GM12875 (cell line): ENCODE results near the gene C11orf54.
"Not testable (repeated sequence)": the region's sequence is repeated elsewhere in the genome, so short reads cannot be mapped to it uniquely, and the experiment has no call there.

Experiments used
- H3K4me3 ChIP-seq: one replicate; pipeline ENCODE4 v1.5.1; 2011; ENCODE audit warnings: low read depth, low read length, control low read depth
- TF ChIP-seq, protein P1 (sequence below): IDR thresholded peaks from 2 replicates; pipeline ENCODE4 v1.5.1; 2011; ENCODE audit warnings: low read depth, mild to moderate bottlenecking, control low read depth, inconsistent platforms, low read length, moderate library complexity, borderline replicate concordance; ENCODE audit not compliant: insufficient read depth

The C11orf54 gene

DNA sequence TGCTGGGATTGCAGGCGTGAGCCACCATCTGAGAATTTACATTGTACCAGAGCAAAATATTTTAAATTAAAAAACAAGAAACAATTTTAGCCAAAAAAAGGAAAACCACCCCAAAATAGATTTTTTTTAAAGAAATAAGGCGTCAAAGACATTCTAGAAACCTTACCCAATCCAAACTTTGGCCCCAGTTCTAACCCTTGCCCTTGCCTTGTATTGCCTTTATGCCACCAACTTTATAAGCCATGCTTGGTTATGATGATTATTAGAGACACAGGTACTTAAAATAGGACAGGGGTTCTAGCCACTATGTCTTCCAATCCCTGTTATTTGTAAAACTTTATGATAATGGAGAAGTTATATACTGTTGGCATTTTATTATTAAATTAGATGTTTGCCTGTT lies 11.8 kb downstream of the C11orf54 start:
- TF ChIP-seq, protein P1, sequence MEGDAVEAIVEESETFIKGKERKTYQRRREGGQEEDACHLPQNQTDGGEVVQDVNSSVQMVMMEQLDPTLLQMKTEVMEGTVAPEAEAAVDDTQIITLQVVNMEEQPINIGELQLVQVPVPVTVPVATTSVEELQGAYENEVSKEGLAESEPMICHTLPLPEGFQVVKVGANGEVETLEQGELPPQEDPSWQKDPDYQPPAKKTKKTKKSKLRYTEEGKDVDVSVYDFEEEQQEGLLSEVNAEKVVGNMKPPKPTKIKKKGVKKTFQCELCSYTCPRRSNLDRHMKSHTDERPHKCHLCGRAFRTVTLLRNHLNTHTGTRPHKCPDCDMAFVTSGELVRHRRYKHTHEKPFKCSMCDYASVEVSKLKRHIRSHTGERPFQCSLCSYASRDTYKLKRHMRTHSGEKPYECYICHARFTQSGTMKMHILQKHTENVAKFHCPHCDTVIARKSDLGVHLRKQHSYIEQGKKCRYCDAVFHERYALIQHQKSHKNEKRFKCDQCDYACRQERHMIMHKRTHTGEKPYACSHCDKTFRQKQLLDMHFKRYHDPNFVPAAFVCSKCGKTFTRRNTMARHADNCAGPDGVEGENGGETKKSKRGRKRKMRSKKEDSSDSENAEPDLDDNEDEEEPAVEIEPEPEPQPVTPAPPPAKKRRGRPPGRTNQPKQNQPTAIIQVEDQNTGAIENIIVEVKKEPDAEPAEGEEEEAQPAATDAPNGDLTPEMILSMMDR = no peak
- H3K4me3 ChIP-seq = no peak overlapping the region

DNA sequence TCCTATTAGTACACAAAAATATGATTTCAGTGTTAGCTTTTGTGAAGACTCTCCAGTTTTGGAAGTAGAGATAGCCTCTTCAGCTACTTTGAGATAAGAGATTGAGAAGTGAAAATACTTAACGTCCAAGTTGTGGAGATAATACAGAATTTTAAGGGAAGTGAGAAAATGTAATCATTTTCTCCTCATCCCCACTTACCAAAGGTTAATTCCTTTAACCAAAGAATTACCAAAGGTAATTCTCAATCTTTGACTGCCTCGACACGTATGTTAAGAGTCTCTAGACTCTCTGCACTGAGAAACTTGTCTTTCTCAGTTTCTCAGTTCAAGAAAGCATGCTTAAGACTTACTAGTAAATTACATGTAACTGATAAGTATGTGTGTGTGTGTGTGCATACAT lies 15.3 kb downstream of the C11orf54 start:
- H3K4me3 ChIP-seq = no peak overlapping the region
- TF ChIP-seq, protein P1 = no peak

DNA sequence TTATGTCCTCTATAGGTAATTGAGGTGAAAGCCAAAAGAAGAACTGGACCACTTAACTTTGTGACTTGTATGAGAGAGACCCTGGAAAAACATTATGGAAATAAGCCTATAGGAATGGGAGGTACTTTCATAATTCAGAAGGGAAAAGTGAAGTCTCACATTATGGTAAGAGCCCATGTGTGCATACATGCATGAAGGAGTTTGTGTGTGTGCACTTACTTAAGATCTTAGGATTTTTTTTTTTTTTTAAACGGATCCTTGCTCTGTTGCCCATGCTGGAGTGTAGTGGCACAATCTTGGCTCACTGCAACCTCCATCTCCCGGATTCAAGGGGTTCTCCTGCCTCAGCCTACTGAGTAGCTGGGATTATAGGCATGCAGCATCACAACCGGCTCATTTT lies 15.8 kb downstream of the C11orf54 start:
- no peak overlapping the region for H3K4me3 ChIP-seq
- TF ChIP-seq, protein P1 = no peak

DNA sequence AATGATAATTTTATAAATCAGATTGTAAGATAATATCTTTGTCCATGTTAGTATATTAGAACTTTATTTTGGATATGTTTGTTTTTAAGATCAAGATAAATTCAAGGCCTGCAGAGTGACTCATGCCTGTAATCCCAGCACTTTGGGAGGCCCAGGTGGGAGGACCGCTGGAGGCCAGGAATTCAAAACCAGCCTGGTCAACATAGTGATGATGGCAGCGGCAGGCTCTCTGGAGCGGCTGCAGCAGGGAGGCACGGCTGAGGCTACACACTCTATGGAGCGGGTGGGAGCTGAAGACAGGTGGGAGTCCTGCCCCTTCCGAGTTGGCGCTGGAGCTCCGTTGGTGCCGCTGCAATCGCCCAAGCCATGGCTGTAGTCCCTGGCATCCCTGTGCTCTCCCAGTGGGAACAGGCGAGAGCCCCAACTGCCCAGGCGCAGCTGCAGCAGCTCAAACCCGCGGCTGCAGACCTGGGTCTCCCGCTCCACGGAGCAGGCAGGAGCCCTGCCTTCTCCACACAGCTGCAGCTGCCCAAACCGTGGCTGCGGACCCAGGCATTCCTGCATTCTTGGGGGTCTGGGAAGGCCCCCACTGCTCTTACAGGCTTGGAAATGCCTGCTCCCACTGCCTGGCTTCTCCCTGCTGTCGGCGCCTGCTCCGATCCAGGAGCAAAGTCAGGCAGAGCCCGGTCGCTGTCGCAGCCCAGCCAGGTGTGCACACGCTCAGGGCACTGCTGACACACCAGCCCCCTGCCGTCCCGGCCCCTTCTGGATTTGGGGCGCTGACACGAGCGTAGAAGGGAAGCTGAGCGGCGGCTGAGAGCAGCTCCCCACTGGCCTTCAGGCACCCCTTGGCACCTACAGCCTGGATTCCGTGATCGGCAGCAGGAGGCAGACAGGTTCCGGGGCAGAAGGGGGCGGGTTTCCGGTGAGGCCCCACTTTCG lies 16.7 kb downstream of the C11orf54 start:
- TF ChIP-seq, protein P1 = no peak
- H3K4me3 ChIP-seq = no peak overlapping the region

DNA sequence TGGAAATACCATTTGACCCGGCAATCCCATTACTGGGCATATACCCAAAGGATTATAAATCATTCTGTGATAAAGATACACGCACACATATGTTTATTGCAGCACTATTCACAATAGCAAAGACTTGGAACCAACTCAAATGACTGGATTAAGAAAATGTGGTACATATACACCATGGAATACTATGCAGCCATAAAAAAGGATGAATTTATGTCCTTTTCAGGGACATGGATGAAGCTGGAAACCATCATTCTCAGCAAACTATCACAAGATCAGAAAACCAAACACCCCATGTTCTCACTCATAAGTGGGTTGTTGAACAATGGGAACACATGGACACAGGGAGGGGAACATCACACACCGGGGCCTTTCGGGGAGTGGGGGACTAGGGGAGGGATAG lies 17.7 kb downstream of the C11orf54 start:
- not testable (repeated sequence) for H3K4me3 ChIP-seq

DNA sequence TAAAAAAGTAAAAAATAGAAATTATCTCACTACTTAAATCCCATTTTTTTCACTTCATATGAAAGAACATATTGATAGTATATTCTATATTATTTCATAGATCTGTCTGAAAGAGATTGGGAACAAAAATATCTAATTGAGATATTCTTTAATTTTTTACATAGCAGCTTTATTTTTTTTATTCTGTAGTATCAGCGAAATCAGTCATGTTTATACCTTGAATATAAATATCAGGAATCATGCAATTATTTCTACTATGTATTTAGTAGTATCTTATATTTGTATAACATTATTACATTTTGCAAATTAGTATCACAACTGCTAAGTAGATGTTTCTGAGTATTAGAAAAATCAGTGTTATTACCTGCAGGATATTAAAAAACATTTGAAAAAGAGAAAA lies 20.4 kb downstream of the C11orf54 start:
- no peak overlapping the region for H3K4me3 ChIP-seq
- TF ChIP-seq, protein P1 = no peak

DNA sequence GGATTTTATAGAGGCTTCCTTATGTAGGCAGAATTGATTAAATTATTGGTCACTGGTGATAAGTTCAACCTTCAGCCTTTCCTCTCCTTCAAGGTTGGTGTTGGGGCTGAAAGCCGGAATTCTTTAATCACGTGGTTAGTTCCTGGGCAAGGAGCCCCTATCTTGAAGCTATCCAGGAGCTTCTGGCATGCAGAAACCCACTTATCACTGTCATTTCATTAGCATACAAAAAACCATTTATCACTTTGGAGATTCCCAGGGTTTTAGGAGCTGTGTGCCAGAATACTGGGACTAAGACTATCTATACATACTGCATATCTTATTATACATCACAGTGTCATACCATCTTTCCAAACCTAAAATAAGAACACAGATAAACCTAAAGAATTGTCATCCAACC lies 24.1 kb downstream of the C11orf54 start:
- no peak overlapping the region for H3K4me3 ChIP-seq
- TF ChIP-seq, protein P1 = no peak

DNA sequence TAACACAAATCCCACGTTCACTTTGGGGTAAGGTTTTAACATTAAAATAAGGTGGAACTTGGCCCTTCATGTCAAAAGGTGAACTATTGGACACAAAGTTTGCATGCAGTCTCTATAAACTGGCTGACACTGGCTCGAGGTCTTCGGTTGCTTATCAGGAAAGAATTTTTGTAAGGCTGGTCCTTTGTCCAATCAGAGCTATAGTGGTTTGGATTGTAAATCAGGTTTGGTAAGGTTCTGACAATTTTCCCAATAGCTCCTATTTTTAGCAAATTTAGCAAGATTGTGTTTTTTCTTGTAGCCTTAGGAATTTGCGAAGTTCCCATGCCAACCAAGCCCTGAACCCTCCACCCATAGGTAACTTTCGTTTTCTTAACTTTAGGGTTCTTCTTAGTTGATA lies 25.0 kb downstream of the C11orf54 start:
- TF ChIP-seq, protein P1 = no peak
- H3K4me3 ChIP-seq = no peak overlapping the region
